Dendritic cell treated with granulocyte-macrophage colony-stimulating factor and Interleukin-4, amounts not matched to agents 40 ng/mL and 50 ng/mL, for 4 days (primary cell): ENCODE results near the gene SLC43A2.
"Not testable (repeated sequence)": the region's sequence is repeated elsewhere in the genome, so short reads cannot be mapped to it uniquely, and the experiment has no call there.

Source experiments
- H3K27ac Mint-ChIP-seq: one replicate; pipeline ENCODE4 v1.8.0; 2022; ENCODE audit warnings: mild to moderate bottlenecking, mixed read lengths
- H3K27me3 Mint-ChIP-seq: one replicate; pipeline ENCODE4 v1.8.0; 2022; ENCODE audit warnings: mild to moderate bottlenecking, mixed read lengths
- H3K36me3 Mint-ChIP-seq: one replicate; pipeline ENCODE4 v1.8.0; 2022; ENCODE audit warnings: low read depth, mixed read lengths
- H3K4me1 Mint-ChIP-seq: one replicate; pipeline ENCODE4 v1.8.0; 2022; ENCODE audit warnings: low read depth, mixed read lengths
- H3K4me3 Mint-ChIP-seq: one replicate; pipeline ENCODE4 v1.8.0; 2022; ENCODE audit warnings: mild to moderate bottlenecking, moderate library complexity, mixed read lengths
- H3K9me3 Mint-ChIP-seq: one replicate; pipeline ENCODE4 v1.8.0; 2022; ENCODE audit warnings: mixed read lengths
- intact Hi-C: fragments of 100-400 bp; cut with micrococcal nuclease; formaldehyde crosslinking; loops from one replicate; pipeline ENCODE4 v1.15.0; 2022

The SLC43A2 gene

DNA sequence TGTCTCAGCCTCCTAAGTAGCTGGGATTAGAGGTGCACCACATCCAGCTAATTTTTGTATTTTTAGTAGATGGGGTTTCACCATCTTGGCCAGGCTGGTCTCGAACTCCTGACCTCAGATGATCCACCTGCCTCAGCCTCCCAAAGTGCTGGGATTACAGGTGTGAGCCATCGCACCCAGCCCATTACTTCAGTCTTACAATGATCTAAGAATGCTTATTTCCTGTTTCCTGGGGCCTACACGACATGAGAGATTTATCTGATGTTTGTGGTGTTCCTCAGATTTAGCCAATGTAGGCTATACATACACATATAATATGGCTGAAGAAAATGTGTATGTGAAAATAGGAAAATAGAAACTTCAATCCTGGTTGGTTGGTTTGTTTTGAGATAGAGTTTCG, 101.8 kb downstream of the SLC43A2 start:
- H3K4me3 Mint-ChIP-seq, H3K4me1 Mint-ChIP-seq, H3K27ac Mint-ChIP-seq, intact Hi-C loops, H3K9me3 Mint-ChIP-seq, H3K27me3 Mint-ChIP-seq: not testable (repeated sequence)
- H3K36me3 Mint-ChIP-seq, result peaks cover 100% of the 10 kb centered on the region

DNA sequence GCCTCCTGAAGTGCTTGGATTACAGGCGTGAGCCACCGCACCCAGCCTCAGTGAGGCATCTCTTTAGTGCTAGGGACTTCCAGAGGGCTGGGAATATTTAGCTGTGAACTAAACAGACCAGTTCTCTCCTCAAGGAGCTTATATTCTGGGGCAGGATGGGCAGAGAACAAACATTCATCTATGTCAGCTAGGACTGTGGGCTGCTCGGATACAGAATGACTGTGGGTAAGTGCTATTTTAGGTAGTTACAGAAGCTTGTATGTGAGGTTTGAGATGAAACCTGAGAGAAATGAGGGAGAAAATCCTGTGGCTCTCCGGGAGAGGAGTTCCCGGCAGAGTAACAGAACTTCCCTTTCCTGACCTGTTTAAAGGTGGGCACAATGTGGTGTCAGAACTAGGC, 106.0 kb downstream of the SLC43A2 start:
- Mint-ChIP-seq H3K4me1 (peaks cover 20% of the 10 kb centered on the region), H3K4me3 (no peak overlapping the region)
- intact Hi-C loops, result no loop called here

DNA sequence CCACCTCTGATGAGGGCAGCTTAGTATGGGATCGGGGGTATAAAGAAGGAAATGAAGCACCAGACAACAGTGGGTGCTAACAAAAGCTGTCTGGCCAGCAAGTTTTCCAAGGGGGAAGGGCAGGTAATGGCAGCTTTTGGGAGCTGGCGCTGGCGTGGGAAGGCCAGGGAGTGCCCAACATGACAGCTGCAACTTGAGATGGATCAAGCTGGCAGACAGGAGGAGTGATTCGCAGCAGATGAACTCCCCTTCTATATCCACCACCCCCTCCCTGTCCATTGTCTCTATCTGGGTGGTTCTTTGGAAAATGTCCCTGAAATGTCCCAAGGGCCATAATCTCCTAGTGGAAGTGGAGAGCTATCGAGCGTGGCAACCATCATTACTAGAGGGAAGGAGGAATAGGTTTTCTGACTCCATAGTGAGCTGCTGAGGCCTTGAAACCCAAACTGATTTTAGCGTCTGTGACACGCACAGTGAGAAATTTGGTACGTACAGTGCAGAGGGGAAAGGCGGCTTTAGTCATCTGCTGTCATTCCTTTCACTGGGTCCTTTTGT, 107.5 kb downstream of the SLC43A2 start:
- H3K36me3 Mint-ChIP-seq, result peaks cover 79% of the 10 kb centered on the region
- H3K27ac Mint-ChIP-seq, result no peak overlapping the region
- H3K4me1 Mint-ChIP-seq, result peaks cover 24% of the 10 kb centered on the region
- H3K4me3 Mint-ChIP-seq, result no peak overlapping the region
- intact Hi-C loops, result no loop called here
- no peaks in the 10 kb centered on the region for H3K9me3 Mint-ChIP-seq
- no peaks in the 10 kb centered on the region for H3K27me3 Mint-ChIP-seq

More for the DNA sequence above, 106.0 kb downstream of the SLC43A2 start:
- Mint-ChIP-seq H3K9me3 (no peaks in the 10 kb centered on the region), H3K36me3 (peaks cover 94% of the 10 kb centered on the region), H3K27ac (no peak overlapping the region), H3K27me3 (no peaks in the 10 kb centered on the region)

DNA sequence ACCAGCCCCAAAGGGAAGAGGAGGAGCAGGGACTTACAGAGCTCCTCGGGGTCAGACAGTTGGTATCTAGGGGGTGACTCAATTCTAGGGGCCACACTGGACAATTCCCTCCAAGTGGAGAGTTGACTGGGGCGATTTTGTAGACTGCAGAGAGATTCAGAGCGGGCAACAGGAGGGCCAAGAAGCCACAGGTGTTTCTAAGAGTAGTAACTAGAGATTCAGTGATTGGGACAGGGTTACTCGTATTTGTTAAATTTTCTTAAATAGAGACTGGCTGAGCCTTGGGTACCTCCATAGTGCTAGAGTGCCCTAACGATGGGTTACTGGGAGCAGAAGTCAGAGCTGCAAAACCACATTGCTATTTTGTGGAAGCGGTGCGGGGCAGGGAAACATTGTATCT, 109.0 kb downstream of the SLC43A2 start:
- Mint-ChIP-seq H3K9me3 (no peaks in the 10 kb centered on the region), H3K27me3 (no peaks in the 10 kb centered on the region), H3K4me3 (no peak overlapping the region), H3K36me3 (peaks cover 65% of the 10 kb centered on the region), H3K4me1 (peaks cover 37% of the 10 kb centered on the region), H3K27ac (peak overlapping the region; percentile 33)
- intact Hi-C loops, result loop anchor here (5.0 kb wide), 1 partner anchor 242 kb away; the partner anchor contains the start of gene TRARG1
